Measurements from ENCODE around the gene L1CAM.

The L1CAM gene

DNA sequence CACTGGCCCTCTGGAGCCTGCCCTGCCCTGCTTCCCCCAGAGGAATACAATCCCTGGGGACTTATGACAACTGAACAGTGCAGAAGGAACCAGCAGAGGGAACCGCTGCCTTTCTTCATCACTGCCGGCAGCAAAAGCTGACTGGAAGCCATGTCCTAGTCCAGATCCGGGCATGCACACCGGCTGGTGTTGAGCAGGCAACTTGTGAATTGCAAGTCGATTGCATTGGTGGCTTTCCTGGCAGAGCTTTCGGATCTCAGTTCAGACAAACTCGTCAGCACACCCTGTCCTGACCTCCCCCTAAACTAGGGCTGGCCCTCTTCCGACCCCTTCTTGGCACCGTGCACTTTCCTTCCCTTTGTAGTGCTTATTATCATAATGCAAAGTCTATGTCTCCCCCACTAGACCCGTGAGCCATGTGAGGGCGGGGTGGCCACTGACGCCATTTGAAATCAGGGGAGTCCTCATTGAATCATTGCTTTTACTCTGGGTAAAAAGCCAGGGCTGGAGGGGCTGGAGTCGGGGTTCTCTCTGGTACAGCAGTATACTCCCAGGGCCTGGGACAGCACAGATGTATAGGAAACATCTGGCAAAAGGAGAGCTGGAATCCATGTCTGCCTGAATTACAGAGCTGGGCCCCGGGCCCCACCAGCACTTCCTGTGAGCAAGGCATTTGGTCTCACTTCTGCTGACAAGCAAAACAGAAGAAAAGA, 38.3 kb upstream of the L1CAM start:
- no peak overlapping the region for H3K4me3 ChIP-seq (ENCODE audit: low read depth, low read length)
- TF ChIP-seq, protein P1, sequence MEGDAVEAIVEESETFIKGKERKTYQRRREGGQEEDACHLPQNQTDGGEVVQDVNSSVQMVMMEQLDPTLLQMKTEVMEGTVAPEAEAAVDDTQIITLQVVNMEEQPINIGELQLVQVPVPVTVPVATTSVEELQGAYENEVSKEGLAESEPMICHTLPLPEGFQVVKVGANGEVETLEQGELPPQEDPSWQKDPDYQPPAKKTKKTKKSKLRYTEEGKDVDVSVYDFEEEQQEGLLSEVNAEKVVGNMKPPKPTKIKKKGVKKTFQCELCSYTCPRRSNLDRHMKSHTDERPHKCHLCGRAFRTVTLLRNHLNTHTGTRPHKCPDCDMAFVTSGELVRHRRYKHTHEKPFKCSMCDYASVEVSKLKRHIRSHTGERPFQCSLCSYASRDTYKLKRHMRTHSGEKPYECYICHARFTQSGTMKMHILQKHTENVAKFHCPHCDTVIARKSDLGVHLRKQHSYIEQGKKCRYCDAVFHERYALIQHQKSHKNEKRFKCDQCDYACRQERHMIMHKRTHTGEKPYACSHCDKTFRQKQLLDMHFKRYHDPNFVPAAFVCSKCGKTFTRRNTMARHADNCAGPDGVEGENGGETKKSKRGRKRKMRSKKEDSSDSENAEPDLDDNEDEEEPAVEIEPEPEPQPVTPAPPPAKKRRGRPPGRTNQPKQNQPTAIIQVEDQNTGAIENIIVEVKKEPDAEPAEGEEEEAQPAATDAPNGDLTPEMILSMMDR (IDR thresholded peaks at IDR 0.05; ENCODE audit: low read depth, low read length, missing control alignments): peak; percentile 4
- no peak for DNase-seq (ENCODE audit: low read depth)
- in situ Hi-C loops (cut with HindIII; ENCODE audit: low sequenced_read_pairs): no loop called here

GRCh38 chrX:153922932-153923857, 37.2 kb upstream of the L1CAM start:
- in situ Hi-C loops (cut with HindIII; ENCODE audit: low sequenced_read_pairs): no loop called here
- TF ChIP-seq, protein P1 (IDR thresholded peaks at IDR 0.05; ENCODE audit: low read depth, low read length, missing control alignments): peak; percentile 63
- no peak overlapping the region for H3K4me3 ChIP-seq (ENCODE audit: low read depth, low read length)
- DNase-seq (ENCODE audit: low read depth): no peak

- no peak overlapping the region for H3K4me3 ChIP-seq (ENCODE audit: low read depth, low read length)
- no peak for DNase-seq (ENCODE audit: low read depth)
- in situ Hi-C loops (cut with HindIII; ENCODE audit: low sequenced_read_pairs): no loop called here
- TF ChIP-seq, protein P1 (IDR thresholded peaks at IDR 0.05; ENCODE audit: low read depth, low read length, missing control alignments): no peak
Measured at GRCh38 chrX:153921511-153922446, 35.8 kb upstream of the L1CAM start.

- TF ChIP-seq, protein P1 (IDR thresholded peaks at IDR 0.05; ENCODE audit: low read depth, low read length, missing control alignments): no peak
- no peak for DNase-seq (ENCODE audit: low read depth)
- in situ Hi-C loops (cut with HindIII; ENCODE audit: low sequenced_read_pairs): no loop called here
- H3K4me3 ChIP-seq (ENCODE audit: low read depth, low read length): no peak overlapping the region
Measured at GRCh38 chrX:153921070-153921469, 35.1 kb upstream of the L1CAM start.

GRCh38 chrX:153920546-153920945, 34.6 kb upstream of the L1CAM start:
- no peak overlapping the region for H3K4me3 ChIP-seq (ENCODE audit: low read depth, low read length)
- TF ChIP-seq, protein P1 (IDR thresholded peaks at IDR 0.05; ENCODE audit: low read depth, low read length, missing control alignments): no peak
- no peak for DNase-seq (ENCODE audit: low read depth)
- in situ Hi-C loops (cut with HindIII; ENCODE audit: low sequenced_read_pairs): no loop called here

DNA sequence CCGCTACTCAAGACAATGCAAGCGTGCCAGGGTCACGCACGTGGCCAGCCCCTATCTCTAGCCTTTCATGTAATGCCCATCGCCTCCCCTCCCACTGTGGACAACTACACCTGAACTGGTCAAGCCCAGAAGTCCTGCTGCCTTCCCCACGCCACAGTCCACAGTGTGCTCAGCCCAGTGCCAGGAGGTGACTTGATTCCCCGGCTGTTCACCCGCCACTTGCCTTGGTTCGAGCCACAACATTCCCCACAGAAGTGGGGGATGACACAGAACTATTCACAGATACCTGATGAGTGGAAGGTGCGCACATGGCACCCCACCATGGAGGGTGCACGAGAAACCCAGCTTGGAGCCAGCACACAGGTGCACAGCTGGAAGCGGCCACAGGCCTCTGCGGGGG, 33.3 kb upstream of the L1CAM start:
- in situ Hi-C loops (cut with HindIII; ENCODE audit: low sequenced_read_pairs): no loop called here
- H3K4me3 ChIP-seq (ENCODE audit: low read depth, low read length): no peak overlapping the region
- TF ChIP-seq, protein P1 (IDR thresholded peaks at IDR 0.05; ENCODE audit: low read depth, low read length, missing control alignments): no peak
- DNase-seq (ENCODE audit: low read depth): no peak
